Measurements from ENCODE around the gene TFAP2C. TPM values are rescaled to one million over a fixed set of nuclear protein-coding genes. Genes with fewer than 3 reads are reported as not detected.

TFAP2C gene
- total and polyA plus RNA-seq, 9 of the 15 experiments (the other 6 are each of a cell fraction or from before 2014, with no cell fraction given): 0.03 to 0.04 TPM; not detected in 7

GRCh38 chr20:56601166-56601565 is 27.9 kb upstream of the TFAP2C start (continued):
- TF ChIP-seq, protein P1, sequence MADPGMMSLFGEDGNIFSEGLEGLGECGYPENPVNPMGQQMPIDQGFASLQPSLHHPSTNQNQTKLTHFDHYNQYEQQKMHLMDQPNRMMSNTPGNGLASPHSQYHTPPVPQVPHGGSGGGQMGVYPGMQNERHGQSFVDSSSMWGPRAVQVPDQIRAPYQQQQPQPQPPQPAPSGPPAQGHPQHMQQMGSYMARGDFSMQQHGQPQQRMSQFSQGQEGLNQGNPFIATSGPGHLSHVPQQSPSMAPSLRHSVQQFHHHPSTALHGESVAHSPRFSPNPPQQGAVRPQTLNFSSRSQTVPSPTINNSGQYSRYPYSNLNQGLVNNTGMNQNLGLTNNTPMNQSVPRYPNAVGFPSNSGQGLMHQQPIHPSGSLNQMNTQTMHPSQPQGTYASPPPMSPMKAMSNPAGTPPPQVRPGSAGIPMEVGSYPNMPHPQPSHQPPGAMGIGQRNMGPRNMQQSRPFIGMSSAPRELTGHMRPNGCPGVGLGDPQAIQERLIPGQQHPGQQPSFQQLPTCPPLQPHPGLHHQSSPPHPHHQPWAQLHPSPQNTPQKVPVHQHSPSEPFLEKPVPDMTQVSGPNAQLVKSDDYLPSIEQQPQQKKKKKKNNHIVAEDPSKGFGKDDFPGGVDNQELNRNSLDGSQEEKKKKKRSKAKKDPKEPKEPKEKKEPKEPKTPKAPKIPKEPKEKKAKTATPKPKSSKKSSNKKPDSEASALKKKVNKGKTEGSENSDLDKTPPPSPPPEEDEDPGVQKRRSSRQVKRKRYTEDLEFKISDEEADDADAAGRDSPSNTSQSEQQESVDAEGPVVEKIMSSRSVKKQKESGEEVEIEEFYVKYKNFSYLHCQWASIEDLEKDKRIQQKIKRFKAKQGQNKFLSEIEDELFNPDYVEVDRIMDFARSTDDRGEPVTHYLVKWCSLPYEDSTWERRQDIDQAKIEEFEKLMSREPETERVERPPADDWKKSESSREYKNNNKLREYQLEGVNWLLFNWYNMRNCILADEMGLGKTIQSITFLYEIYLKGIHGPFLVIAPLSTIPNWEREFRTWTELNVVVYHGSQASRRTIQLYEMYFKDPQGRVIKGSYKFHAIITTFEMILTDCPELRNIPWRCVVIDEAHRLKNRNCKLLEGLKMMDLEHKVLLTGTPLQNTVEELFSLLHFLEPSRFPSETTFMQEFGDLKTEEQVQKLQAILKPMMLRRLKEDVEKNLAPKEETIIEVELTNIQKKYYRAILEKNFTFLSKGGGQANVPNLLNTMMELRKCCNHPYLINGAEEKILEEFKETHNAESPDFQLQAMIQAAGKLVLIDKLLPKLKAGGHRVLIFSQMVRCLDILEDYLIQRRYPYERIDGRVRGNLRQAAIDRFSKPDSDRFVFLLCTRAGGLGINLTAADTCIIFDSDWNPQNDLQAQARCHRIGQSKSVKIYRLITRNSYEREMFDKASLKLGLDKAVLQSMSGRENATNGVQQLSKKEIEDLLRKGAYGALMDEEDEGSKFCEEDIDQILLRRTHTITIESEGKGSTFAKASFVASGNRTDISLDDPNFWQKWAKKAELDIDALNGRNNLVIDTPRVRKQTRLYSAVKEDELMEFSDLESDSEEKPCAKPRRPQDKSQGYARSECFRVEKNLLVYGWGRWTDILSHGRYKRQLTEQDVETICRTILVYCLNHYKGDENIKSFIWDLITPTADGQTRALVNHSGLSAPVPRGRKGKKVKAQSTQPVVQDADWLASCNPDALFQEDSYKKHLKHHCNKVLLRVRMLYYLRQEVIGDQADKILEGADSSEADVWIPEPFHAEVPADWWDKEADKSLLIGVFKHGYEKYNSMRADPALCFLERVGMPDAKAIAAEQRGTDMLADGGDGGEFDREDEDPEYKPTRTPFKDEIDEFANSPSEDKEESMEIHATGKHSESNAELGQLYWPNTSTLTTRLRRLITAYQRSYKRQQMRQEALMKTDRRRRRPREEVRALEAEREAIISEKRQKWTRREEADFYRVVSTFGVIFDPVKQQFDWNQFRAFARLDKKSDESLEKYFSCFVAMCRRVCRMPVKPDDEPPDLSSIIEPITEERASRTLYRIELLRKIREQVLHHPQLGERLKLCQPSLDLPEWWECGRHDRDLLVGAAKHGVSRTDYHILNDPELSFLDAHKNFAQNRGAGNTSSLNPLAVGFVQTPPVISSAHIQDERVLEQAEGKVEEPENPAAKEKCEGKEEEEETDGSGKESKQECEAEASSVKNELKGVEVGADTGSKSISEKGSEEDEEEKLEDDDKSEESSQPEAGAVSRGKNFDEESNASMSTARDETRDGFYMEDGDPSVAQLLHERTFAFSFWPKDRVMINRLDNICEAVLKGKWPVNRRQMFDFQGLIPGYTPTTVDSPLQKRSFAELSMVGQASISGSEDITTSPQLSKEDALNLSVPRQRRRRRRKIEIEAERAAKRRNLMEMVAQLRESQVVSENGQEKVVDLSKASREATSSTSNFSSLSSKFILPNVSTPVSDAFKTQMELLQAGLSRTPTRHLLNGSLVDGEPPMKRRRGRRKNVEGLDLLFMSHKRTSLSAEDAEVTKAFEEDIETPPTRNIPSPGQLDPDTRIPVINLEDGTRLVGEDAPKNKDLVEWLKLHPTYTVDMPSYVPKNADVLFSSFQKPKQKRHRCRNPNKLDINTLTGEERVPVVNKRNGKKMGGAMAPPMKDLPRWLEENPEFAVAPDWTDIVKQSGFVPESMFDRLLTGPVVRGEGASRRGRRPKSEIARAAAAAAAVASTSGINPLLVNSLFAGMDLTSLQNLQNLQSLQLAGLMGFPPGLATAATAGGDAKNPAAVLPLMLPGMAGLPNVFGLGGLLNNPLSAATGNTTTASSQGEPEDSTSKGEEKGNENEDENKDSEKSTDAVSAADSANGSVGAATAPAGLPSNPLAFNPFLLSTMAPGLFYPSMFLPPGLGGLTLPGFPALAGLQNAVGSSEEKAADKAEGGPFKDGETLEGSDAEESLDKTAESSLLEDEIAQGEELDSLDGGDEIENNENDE (IDR thresholded peaks at IDR 0.05; ENCODE audit: low read depth, low read length): no peak
- TF ChIP-seq NUFIP1 (IDR thresholded peaks at IDR 0.05; ENCODE audit: partially characterized antibody) (no peak), RBM17 (IDR thresholded peaks at IDR 0.05; ENCODE audit: borderline replicate concordance, low read depth, low read length) (no peak), POU5F1 (IDR thresholded peaks at IDR 0.05; ENCODE audit: borderline replicate concordance, low read depth, low read length, partially characterized antibody) (no peak), NFE2 (IDR thresholded peaks at IDR 0.05; ENCODE audit: low read depth) (no peak), THRB (CRISPR knock-in tag; conservative IDR thresholded peaks at IDR 0.05) (no peak), TSC22D4 (tag; IDR thresholded peaks at IDR 0.05) (no peak), MXI1 (IDR thresholded peaks at IDR 0.05; ENCODE audit: low read depth, low read length) (no peak)

Data from K562 (cell line).